Dedifferentiated amniotic fluid mesenchymal stem cell (primary cell): ENCODE results near the gene SIM1.

ENCODE experiments used
- DNase-seq: peaks from one replicate; pipeline ENCODE4 v3.0.0-alpha.2; 2016; ENCODE audit errors: extremely low spot score

SIM1 gene, protein sequence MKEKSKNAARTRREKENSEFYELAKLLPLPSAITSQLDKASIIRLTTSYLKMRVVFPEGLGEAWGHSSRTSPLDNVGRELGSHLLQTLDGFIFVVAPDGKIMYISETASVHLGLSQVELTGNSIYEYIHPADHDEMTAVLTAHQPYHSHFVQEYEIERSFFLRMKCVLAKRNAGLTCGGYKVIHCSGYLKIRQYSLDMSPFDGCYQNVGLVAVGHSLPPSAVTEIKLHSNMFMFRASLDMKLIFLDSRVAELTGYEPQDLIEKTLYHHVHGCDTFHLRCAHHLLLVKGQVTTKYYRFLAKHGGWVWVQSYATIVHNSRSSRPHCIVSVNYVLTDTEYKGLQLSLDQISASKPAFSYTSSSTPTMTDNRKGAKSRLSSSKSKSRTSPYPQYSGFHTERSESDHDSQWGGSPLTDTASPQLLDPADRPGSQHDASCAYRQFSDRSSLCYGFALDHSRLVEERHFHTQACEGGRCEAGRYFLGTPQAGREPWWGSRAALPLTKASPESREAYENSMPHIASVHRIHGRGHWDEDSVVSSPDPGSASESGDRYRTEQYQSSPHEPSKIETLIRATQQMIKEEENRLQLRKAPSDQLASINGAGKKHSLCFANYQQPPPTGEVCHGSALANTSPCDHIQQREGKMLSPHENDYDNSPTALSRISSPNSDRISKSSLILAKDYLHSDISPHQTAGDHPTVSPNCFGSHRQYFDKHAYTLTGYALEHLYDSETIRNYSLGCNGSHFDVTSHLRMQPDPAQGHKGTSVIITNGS

GRCh38 chr6:100464903-100465700, at the start of gene SIM1:
TSS of gene SIM1 (minus strand) at chr6:100464921. CDS start at chr6:100463468, 1,453 bp downstream.
- DNase-seq, result no peak

DNA sequence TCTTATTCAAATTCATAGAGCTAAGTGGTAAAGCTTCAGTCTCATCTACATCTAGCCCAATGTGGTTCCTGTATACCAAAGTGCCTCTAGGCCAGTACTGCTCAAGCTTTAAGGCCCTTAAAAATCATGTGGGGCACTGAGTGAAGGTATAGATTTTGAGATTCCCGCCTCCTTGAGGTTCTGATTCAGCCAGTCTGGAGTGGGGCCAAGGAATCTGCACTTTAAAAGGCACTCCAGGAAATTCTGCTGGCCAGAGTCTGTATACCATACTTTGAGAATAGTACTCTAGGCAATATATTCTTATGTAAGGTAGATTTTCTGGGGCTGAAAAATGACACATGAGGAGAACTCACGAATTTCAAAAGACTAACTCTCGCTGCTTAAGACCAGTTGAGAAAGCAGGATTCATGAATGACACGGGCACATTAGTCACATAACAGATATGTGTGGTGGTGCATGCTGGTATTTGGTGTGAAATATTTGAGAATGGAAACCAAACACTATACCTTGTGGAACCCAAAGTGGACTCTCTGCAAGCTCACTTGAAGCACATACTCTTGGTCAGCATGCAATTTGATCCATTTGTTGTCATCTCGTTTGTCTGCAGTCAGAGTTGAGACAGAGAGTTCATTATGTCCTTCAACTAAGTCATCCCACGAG, 47.6 kb upstream of the SIM1 start:
- peak; percentile 22 for DNase-seq

- no peak for DNase-seq
Measured at GRCh38 chr6:100509101-100509500, 44.4 kb upstream of the SIM1 start.

GRCh38 chr6:100506651-100507050, 41.9 kb upstream of the SIM1 start:
- DNase-seq, result no peak

DNA sequence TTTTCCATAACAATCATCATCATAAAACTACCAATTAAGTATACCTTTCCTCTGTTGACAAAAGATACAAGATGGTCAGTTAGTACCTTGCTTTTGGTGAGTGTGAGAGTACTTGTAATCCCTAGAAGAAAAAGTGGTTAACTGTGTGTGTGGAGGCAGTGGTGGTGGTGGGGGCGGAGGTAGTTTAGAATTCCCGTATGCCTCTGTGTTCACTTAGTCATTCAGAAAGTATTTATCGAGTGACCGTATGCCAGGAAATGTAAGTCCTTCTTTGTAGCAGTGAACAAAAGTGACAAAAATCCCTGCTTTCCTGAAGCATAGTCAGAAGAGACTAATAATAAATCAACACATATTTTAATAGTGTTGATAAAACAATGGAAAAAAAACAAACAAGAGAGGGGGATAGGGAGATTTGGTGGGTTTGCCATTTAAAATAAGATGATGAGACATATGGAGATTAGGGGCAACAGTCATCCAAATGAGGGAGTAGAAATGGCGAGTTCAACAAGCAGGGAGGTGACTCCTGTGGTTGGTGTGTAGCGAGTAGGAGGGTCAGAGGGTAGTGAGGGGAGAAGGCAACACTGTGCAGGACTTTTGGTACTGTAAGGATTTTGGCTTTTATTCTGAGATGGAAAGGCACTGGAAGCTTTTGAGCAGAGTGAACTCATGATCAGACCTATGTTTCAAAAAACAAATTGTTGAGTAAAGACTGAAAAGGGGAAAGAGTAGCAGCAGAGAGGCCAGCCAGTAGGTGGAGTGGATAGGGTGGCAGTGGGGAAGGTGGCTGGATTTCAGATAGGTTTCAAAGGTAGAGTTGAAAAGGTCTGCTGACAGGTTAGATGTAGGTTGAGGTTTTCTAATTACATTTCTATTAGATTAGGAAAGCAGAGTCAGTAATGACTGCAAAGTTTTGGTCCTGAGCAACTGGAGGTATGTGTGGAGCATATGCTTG, 40.3 kb upstream of the SIM1 start:
- peak; percentile 79 for DNase-seq

- no peak for DNase-seq
Measured at GRCh38 chr6:100503043-100503705, 38.5 kb upstream of the SIM1 start.

DNA sequence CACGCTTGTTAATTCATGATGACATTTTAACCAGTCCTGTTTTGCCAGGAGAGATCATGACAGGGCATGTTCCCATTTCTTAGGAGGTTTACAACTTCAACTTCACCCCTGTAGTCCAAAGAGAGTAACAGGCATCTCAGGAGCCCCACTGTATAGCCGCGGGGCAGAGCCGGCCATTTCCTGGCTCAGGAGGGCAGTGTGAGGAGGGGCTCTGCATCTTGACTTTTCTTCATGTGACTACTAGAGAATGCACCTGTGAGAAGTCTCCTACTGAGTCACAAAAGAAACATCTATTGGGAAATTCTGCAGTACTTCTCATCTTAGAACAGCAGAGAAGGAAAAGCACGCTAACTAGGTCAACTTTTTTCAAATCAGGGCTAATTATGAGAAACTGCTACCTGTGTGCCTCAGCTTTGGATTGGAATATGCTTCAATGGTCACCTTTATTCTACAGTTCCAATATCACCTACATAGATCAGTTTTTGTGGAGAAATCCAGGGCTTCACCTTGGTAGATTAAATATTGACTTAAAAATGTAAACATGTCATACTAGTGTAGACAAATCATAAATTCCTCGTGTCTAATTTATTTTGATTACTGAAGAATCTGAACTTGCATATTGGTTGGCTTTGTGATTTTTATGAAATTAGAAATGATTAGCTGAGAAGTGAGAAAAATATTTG, 28.6 kb upstream of the SIM1 start:
- no peak for DNase-seq

DNA sequence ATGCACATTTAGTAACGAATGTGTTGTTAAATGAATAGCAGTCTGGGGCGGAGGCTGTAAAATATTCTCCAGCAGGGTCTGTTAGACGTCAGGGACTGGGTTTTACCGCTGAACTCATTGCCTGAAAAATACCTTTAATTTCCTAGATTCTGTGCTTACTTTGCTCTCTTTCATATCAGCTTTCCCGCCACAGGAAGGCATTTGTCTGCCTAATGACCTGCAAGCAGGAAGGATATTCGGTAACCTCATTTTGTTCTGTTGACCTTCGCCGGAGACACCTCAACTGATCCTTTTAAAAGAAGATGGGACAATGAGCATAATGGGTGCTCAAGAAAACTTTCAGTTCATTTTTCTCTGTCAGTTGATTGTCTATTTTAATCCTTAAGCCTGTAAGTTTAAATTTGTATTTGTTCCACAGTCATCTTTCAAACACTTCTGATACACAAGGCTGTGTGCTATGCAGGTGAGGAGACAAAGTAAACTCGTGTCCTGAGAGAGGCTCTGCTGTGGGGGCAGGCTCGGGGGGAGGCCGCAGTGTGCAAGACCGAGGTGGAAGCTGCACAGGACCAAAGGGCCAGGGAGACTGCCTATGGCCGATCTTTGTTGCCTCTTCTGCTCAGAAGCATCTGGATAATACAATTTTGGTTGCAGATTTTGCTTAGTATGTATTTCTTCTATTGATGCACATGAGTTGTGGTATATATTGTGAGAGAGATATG, 27.4 kb upstream of the SIM1 start:
- DNase-seq, result no peak

DNA sequence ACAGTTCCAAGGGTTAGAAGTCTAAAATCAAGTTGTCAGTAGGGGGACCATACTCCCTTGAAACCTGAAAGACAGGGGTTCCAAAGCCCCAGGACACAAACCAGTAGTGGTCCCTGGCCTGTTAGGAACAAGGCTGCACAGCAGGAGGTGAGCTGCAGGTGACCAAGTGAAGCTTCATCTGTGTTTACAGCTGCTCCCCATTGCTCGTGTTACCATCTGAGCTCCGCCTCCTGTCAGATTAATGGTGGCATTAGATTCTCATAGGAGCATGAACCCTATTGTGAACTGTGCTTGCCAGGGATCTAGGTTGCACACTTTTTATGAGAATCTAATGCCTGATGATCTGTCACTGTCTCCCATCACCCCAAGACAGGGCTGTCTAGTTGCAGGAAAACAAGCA, 25.3 kb upstream of the SIM1 start:
- no peak for DNase-seq

DNA sequence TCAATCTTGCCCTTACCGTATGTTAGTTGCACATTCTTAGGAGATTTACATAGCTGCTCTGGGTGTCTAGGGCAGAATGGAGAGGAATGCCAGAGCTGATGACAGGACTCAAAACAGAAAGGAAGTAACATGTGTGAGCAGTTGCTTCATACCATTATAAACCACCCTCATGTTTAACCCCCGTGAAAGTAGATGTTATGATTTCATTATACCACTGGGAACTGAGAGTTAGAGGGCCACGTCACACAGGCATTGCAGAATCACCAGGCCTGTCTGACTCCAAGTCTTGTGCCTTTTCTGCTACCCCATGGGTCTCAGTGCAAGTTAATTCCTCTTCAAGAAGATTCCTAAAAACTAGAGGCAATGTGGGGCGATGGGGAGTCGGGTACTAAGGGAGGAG, 23.5 kb upstream of the SIM1 start:
- DNase-seq, result no peak

GRCh38 chr6:100487638-100488037, 22.9 kb upstream of the SIM1 start:
- no peak for DNase-seq

- no peak for DNase-seq
Measured at GRCh38 chr6:100485268-100485667, 20.5 kb upstream of the SIM1 start.

DNA sequence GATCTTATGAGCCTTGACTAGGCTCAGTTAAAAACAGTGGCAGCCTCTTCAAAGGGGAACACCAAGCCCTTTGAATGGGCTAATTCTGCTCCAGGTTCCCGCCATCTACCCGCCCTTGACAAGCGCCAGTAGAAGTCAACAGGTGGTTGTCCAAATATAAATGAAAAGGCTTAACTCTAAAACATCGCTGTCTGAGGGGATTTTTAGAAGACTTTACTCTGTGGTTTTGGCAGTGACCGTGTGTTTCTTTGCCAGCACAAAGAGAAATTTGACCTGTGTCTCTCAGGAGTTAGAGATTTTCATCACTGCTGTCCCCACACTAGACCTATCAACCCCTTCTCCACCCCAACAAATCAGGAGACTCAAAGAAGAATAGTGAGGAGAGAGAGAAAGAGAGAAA, 19.8 kb upstream of the SIM1 start:
- DNase-seq, result no peak

DNA sequence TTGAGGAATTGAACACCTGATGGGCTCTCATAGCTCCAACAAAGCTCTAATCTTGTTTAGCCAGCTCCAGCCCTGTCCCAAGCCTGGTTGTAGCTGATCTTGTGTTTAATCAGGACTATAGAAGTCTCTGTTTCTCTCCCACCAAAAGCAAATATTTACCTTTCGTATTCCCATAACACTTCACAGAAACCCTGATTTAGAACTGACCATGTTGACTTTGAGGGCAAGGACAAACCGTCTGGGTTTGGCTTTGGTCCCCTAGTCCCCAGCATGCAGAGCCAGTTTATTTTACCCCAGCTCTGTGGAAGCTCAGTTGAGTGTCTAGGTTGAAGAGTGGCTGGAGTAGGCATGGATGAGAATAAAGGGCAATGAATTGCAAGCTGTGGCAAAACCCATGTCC, 18.0 kb upstream of the SIM1 start:
- DNase-seq, result no peak

DNA sequence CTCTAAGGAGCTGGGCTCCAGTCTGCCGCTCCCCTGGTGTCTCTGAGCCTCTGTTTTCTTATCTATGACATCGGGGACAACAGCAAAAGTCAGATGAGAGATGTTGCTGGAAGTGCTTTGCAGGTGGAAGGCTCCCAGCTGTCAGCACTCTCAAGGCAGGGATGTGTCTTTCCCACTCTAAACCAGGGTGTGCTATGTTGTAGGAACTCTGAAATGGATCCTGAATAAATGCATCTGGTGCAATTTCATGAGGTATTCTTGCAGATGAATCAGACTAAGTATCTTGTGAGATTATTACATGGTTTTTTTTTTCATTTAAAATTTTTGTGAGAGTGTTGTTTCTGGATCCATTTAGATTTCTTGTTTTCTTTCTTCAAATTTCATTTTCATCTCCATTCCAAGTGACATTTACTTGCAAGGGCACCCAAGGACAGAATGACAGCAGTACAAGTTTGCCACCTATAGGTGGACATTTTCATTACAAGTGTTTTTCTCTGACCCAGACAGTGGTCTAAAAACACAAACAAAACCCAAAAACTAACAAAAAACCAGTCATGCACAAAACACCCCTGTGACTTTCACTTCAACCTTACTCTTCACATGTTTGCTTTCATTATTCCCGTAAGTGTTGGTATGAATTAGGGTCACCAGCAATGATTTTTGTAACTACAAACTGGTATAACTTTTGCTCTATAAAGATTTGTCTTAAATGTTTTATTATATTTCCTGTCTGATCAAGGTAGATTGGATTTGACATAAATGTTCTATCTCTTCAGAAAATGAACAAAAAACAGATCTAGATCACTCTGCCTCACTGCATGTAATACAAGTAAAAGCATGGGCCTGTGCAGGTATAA, 14.7 kb upstream of the SIM1 start:
- DNase-seq, result peak; percentile 35

DNA sequence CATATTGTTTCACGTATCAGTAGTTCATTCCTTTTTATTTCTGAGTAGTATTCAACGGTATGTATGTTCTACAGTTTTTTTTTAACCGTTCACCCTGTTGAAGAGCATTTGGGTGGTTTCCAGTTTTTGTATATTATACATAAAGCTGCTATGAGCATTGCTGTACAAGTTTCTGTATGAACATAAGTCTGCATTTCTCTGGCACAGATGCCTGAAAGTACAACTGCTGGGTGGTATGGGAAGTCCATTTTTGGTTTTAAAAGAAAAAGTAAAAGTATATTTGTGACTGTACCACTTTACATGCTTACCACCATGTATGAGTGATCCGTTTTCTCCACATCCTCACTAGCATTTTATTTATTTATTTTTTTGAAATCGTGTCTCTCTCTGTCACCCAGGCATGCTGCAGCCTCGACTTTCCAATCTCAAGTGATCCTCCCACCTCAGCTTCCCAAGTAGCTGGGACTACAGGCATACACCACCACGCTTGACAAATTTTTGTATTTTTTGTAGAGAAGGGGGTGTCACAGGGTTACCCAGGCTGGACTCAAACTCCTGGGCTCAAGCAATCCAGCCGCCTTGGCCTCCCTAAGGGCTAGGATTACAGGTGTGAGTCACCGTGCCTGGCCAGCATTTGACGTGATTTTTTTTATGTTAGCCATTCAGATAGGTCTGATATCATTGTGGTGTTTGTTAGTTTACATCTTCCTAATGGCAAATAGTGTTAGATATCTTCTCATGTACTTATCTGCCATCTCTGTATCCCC, 11.0 kb upstream of the SIM1 start:
- DNase-seq, result no peak

- no peak for DNase-seq
Measured at GRCh38 chr6:100473182-100473581, 8.5 kb upstream of the SIM1 start.
